Central memory CD8-positive, alpha-beta T cell (primary cell): ENCODE data around the gene ZNF516.

Experiments used
- ATAC-seq: fragments of 150-1000 bp; cut with Tn5 transposase; replicated peaks from 2 replicates; pipeline ENCODE4 v1.10.0; 2022; ENCODE audit warnings: mild to moderate bottlenecking, moderate FRiP score, moderate number of reproducible peaks; ENCODE audit not compliant: poor library complexity, severe bottlenecking; ENCODE audit errors: extremely low read depth
- DNase-seq, 2 donors: peaks; one replicate each; pipeline ENCODE4 v3.0.0; 2021; ENCODE audit warnings: low spot score in 2 of 2
- H3K27ac Mint-ChIP-seq: one replicate; pipeline ENCODE4 v1.8.0; 2022; ENCODE audit warnings: low read depth, mild to moderate bottlenecking, moderate library complexity, mixed read lengths
- H3K27me3 Mint-ChIP-seq: one replicate; pipeline ENCODE4 v1.8.0; 2022; ENCODE audit warnings: mixed read lengths
- H3K36me3 Mint-ChIP-seq: one replicate; pipeline ENCODE4 v1.8.0; 2022; ENCODE audit warnings: mild to moderate bottlenecking, moderate library complexity, mixed read lengths; ENCODE audit not compliant: insufficient read depth
- H3K4me1 Mint-ChIP-seq: one replicate; pipeline ENCODE4 v1.8.0; 2022; ENCODE audit warnings: mixed read lengths
- H3K4me3 Mint-ChIP-seq: one replicate; pipeline ENCODE4 v1.8.0; 2022; ENCODE audit warnings: mild to moderate bottlenecking, moderate library complexity, mixed read lengths
- H3K9me3 Mint-ChIP-seq: one replicate; pipeline ENCODE4 v1.8.0; 2022; ENCODE audit warnings: mixed read lengths

ZNF516 gene

GRCh38 chr18:76450452-76451395 is 44.3 kb downstream of the ZNF516 start:
- Mint-ChIP-seq H3K36me3 (no peaks in the 10 kb centered on the region), H3K4me3 (peak overlapping the region; percentile 71), H3K4me1 (peaks cover 7% of the 10 kb centered on the region), H3K27me3 (peaks cover 86% of the 10 kb centered on the region), H3K9me3 (no peaks in the 10 kb centered on the region), H3K27ac (no peak overlapping the region)
- ATAC-seq (no peak), DNase-seq (no peak)

GRCh38 chr18:76449111-76449453 is 46.0 kb downstream of the ZNF516 start:
- no peaks in the 10 kb centered on the region for H3K9me3 Mint-ChIP-seq
- H3K27me3 Mint-ChIP-seq: peaks cover 96% of the 10 kb centered on the region
- ATAC-seq (no peak), DNase-seq (no peak)
- H3K27ac Mint-ChIP-seq: no peak overlapping the region
- no peak overlapping the region for H3K4me3 Mint-ChIP-seq
- no peaks in the 10 kb centered on the region for H3K36me3 Mint-ChIP-seq
- H3K4me1 Mint-ChIP-seq: peaks cover 7% of the 10 kb centered on the region

- DNase-seq (no peak), ATAC-seq (no peak)
- Mint-ChIP-seq H3K4me1 (peaks cover 7% of the 10 kb centered on the region), H3K27ac (no peak overlapping the region), H3K27me3 (peaks cover 96% of the 10 kb centered on the region), H3K36me3 (no peaks in the 10 kb centered on the region), H3K4me3 (no peak overlapping the region), H3K9me3 (no peaks in the 10 kb centered on the region)
These were observed 46.6 kb downstream of the ZNF516 start for GRCh38 chr18:76448256-76449110.

GRCh38 chr18:76447258-76447890 is 47.7 kb downstream of the ZNF516 start:
- Mint-ChIP-seq H3K27me3 (peaks cover 85% of the 10 kb centered on the region), H3K4me1 (peaks cover 7% of the 10 kb centered on the region), H3K9me3 (no peaks in the 10 kb centered on the region), H3K4me3 (no peak overlapping the region), H3K36me3 (peaks cover 1% of the 10 kb centered on the region), H3K27ac (no peak overlapping the region)
- no peak for ATAC-seq
- DNase-seq: no peak

GRCh38 chr18:76446321-76447257 is 48.5 kb downstream of the ZNF516 start:
- DNase-seq (no peak), ATAC-seq (no peak)
- peaks cover 2% of the 10 kb centered on the region for H3K36me3 Mint-ChIP-seq
- H3K4me1 Mint-ChIP-seq: peaks cover 7% of the 10 kb centered on the region
- H3K27me3 Mint-ChIP-seq: peaks cover 77% of the 10 kb centered on the region
- no peak overlapping the region for H3K4me3 Mint-ChIP-seq
- no peak overlapping the region for H3K27ac Mint-ChIP-seq
- no peaks in the 10 kb centered on the region for H3K9me3 Mint-ChIP-seq

GRCh38 chr18:76445741-76446232 is 49.3 kb downstream of the ZNF516 start:
- Mint-ChIP-seq H3K4me3 (no peak overlapping the region), H3K4me1 (peaks cover 4% of the 10 kb centered on the region), H3K36me3 (peaks cover 2% of the 10 kb centered on the region), H3K9me3 (no peaks in the 10 kb centered on the region), H3K27ac (no peak overlapping the region), H3K27me3 (peaks cover 69% of the 10 kb centered on the region)
- DNase-seq (no peak), ATAC-seq (no peak)

- H3K36me3 Mint-ChIP-seq: peaks cover 4% of the 10 kb centered on the region
- H3K4me3 Mint-ChIP-seq: no peak overlapping the region
- H3K27me3 Mint-ChIP-seq: peaks cover 64% of the 10 kb centered on the region
- DNase-seq (no peak), ATAC-seq (no peak)
- H3K27ac Mint-ChIP-seq: no peak overlapping the region
- no peaks in the 10 kb centered on the region for H3K4me1 Mint-ChIP-seq
- no peaks in the 10 kb centered on the region for H3K9me3 Mint-ChIP-seq
These were observed 49.8 kb downstream of the ZNF516 start for GRCh38 chr18:76445275-76445674.

GRCh38 chr18:76444446-76445105 is 50.5 kb downstream of the ZNF516 start:
- no peak overlapping the region for H3K27ac Mint-ChIP-seq
- H3K36me3 Mint-ChIP-seq: peaks cover 4% of the 10 kb centered on the region
- H3K27me3 Mint-ChIP-seq: peaks cover 57% of the 10 kb centered on the region
- no peak for DNase-seq
- no peak overlapping the region for H3K4me3 Mint-ChIP-seq
- no peaks in the 10 kb centered on the region for H3K9me3 Mint-ChIP-seq
- H3K4me1 Mint-ChIP-seq: no peaks in the 10 kb centered on the region
- no peak for ATAC-seq

GRCh38 chr18:76443519-76444445 is 51.3 kb downstream of the ZNF516 start:
- Mint-ChIP-seq H3K4me3 (no peak overlapping the region), H3K27ac (no peak overlapping the region), H3K36me3 (peaks cover 4% of the 10 kb centered on the region), H3K4me1 (no peaks in the 10 kb centered on the region), H3K9me3 (no peaks in the 10 kb centered on the region), H3K27me3 (peaks cover 49% of the 10 kb centered on the region)
- ATAC-seq (no peak), DNase-seq (no peak)

- H3K9me3 Mint-ChIP-seq: no peaks in the 10 kb centered on the region
- H3K27ac Mint-ChIP-seq: no peak overlapping the region
- no peak overlapping the region for H3K4me3 Mint-ChIP-seq
- H3K27me3 Mint-ChIP-seq: peaks cover 48% of the 10 kb centered on the region
- DNase-seq (no peak), ATAC-seq (no peak)
- peaks cover 4% of the 10 kb centered on the region for H3K36me3 Mint-ChIP-seq
- no peaks in the 10 kb centered on the region for H3K4me1 Mint-ChIP-seq
These were observed 52.5 kb downstream of the ZNF516 start for GRCh38 chr18:76442413-76443171.
